ENCODE data around the gene ANO9.
A peak's percentile ranks its signal among the peaks of the same experiment; 100 is the strongest.

ANO9 gene

DNA sequence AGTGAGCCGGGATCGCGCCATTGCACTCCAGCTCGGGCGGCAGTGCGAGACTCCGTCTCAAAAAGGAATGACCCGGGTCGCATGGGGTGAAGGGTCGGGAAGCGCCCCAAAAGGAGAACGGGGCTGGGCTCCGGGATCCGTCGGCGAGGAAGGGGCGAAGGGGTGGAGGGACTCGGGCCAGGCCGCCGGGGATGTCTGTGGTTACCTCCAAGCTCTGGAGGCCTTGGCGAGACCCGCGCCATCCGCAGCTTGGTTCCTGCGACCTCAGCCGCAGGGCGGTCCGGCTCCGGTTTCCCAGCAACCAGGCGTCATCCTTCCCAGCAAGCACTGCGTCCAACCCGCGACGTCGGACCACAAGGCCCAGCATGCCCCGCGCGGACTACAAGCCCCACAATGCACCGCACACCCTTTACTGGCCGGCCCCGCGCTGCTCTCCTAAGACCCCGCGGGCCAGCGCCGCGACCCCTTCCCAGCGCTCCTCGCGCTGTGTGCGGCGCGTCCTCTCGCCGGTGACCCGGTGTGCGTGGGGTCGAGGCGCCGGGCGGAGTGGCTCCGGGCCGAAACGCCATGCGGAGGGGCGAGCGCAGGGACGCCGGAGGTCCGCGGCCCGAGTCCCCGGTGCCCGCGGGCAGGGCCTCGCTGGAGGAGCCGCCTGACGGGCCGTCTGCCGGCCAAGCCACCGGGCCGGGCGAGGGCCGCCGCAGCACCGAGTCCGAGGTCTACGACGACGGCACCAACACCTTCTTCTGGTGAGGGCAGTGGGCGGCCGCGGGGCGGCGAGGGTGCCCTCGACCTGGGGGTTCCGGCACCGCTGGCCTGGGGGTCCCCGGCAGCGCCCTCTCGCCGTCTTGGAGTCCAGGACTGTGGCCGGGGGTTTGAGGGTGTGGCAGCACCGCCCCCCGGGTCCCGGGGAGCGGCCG is 8.3 kb upstream of the ANO9 start, which contains the start of gene PTDSS2:
Gene PTDSS2, plus strand, starts transcription at position 391 of the 920 bp plus-strand sequence. Its CDS starts 177 bp downstream, at position 568.
- Histone ChIP-seq H3K36me3 (ENCODE audit: insufficient read depth, low read length) (peaks cover 15% of the 10 kb centered on the region), H3K4me2 (ENCODE audit: low read length) (peak within 1 kb of the TSS; percentile 96), H3K27me3 (ENCODE audit: control insufficient read depth, insufficient read depth, low read length) (no peaks in the 10 kb centered on the region), H3K9me3 (replicated peaks; ENCODE audit: low read length) (no peaks in the 10 kb centered on the region), H3K4me1 (ENCODE audit: control insufficient read depth, insufficient read depth, low read length) (peaks cover 24% of the 10 kb centered on the region), H3K4me3 (ENCODE audit: low read length) (peak within 1 kb of the TSS; percentile 100), H3K9ac (ENCODE audit: low read depth, low read length) (peak within 1 kb of the TSS; percentile 94)

- Histone ChIP-seq H3K4me1 (ENCODE audit: control insufficient read depth, insufficient read depth, low read length) (peaks cover 32% of the 10 kb centered on the region), H3K36me3 (ENCODE audit: insufficient read depth, low read length) (peaks cover 3% of the 10 kb centered on the region)
Measured at GRCh38 chr11:447923-448731, 6.3 kb upstream of the ANO9 start.

DNA sequence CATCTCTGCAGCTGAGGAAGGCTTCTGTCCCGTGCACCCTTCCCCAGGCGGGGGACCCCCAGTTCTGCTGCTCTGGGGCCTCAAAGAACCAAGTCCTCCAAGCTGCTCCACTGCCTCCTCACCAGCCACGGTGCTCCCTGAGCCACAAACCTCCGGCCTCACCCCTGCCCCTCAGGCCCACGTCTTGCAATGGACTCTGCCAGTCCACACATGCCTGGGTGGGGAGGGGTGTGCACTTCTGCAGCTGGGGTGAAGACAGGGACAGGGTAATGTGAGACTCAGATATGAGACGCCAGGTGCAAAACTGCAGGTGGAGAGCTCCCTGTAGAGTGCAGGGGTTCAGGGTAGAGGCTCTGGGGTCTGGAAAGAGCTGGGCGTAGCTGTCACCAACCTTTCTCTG is 5.1 kb upstream of the ANO9 start:
- H3K36me3 ChIP-seq (ENCODE audit: insufficient read depth, low read length): no peaks in the 10 kb centered on the region
- H3K4me1 ChIP-seq (ENCODE audit: control insufficient read depth, insufficient read depth, low read length): peaks cover 32% of the 10 kb centered on the region
- no peaks in the 10 kb centered on the region for H3K9me3 ChIP-seq (replicated peaks; ENCODE audit: low read length)
- no peak overlapping the region for H3K9ac ChIP-seq (ENCODE audit: low read depth, low read length)
- no peak overlapping the region for H3K4me3 ChIP-seq (ENCODE audit: low read length)
- H3K27me3 ChIP-seq (ENCODE audit: control insufficient read depth, insufficient read depth, low read length): peaks cover 5% of the 10 kb centered on the region
- H3K4me2 ChIP-seq (ENCODE audit: low read length): no peak overlapping the region

More at GRCh38 chr11:447923-448731, 6.3 kb upstream of the ANO9 start:
- H3K9me3 ChIP-seq (replicated peaks; ENCODE audit: low read length): no peaks in the 10 kb centered on the region
- H3K27me3 ChIP-seq (ENCODE audit: control insufficient read depth, insufficient read depth, low read length): peaks cover 5% of the 10 kb centered on the region
- H3K4me2 ChIP-seq (ENCODE audit: low read length): peak overlapping the region; percentile 96
- peak overlapping the region; percentile 85 for H3K9ac ChIP-seq (ENCODE audit: low read depth, low read length)
- peak overlapping the region; percentile 82 for H3K4me3 ChIP-seq (ENCODE audit: low read length)

DNA sequence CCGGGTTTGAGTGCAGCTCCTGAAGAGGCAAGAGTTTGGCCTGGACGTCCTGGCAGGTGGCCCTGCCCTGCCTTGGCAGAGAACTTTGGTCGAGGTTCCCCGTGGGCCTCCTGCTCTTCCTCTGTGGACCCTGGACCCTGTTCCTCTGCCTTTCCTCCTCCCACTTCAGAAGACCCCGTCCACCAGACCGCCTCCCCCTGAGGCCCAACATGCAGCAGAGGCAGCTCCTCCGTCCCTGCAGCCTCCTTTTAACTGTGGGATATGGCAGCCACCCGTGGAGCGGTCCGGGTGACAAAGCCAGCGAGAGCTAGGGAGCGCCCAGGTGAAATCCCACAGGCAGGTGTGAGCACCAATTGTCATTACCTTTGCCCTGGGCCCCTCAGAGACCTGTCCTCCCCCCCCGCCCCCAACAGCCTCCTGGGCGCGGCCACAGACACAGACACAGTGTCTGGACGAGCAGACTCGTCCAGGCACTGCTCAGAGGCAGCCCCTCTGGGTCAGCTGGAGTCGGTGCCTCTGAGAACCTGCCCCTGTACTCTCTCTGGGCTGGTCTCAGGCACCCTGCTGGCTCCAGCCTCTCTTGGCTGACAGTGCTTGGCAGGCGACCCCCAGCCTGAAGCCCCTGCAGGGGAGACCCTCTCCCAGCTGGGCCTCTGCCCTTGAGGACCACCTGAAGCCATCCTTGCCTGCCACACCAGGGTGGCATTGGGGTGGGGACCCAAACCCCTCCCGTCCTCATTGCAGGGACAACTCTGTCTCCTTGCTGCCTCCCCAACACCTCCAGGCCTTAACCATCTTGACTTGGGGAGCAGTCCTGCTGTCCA is 4.2 kb upstream of the ANO9 start:
- Histone ChIP-seq H3K4me3 (ENCODE audit: low read length) (no peak overlapping the region), H3K4me1 (ENCODE audit: control insufficient read depth, insufficient read depth, low read length) (peaks cover 23% of the 10 kb centered on the region), H3K27me3 (ENCODE audit: control insufficient read depth, insufficient read depth, low read length) (peaks cover 10% of the 10 kb centered on the region), H3K9ac (ENCODE audit: low read depth, low read length) (no peak overlapping the region), H3K4me2 (ENCODE audit: low read length) (no peak overlapping the region), H3K36me3 (ENCODE audit: insufficient read depth, low read length) (no peaks in the 10 kb centered on the region), H3K9me3 (replicated peaks; ENCODE audit: low read length) (no peaks in the 10 kb centered on the region)

DNA sequence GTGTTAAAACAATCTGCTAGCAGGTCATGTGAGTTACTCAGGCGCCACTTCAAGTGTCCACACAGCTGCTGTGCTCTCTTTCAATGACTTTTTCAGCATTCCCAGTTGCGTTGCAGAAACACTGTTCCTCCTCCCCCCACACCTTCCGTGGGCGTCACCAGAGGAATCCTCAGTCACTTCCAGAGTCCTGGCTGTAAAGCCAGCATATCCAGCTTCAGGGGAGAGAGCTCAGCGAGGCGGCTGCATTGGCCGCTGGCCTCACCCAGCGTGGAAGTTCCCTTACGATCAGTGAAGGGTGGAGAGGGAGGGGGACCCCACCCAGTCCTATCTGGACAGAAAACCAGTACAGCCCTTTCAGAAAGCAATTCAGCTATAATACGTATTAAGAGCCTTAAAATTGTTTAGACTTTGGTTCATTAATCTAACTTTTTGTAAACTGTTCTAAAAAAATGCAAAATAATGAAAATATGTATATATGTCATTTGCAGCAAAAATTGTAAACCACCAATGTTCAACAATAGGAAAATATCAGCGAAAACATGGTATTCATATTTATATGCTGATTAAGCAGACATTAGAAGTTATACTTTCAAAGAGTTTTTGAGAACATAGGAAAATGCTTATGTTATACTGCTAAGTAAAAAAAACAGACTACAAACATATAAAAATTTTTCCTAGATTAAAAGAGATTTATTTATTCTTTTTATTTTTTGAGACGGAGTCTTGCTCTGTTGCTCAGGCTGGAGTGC is 2.8 kb upstream of the ANO9 start:
- no peaks in the 10 kb centered on the region for H3K9me3 ChIP-seq (replicated peaks; ENCODE audit: low read length)
- H3K36me3 ChIP-seq (ENCODE audit: insufficient read depth, low read length): no peaks in the 10 kb centered on the region

GRCh38 chr11:443542-444199 is 1.9 kb upstream of the ANO9 start:
- H3K4me2 ChIP-seq (ENCODE audit: low read length): no peak overlapping the region
- peaks cover 24% of the 10 kb centered on the region for H3K27me3 ChIP-seq (ENCODE audit: control insufficient read depth, insufficient read depth, low read length)
- H3K4me3 ChIP-seq (ENCODE audit: low read length): no peak overlapping the region
- H3K4me1 ChIP-seq (ENCODE audit: control insufficient read depth, insufficient read depth, low read length): peaks cover 13% of the 10 kb centered on the region
- no peaks in the 10 kb centered on the region for H3K36me3 ChIP-seq (ENCODE audit: insufficient read depth, low read length)
- H3K9me3 ChIP-seq (replicated peaks; ENCODE audit: low read length): no peaks in the 10 kb centered on the region
- no peak overlapping the region for H3K9ac ChIP-seq (ENCODE audit: low read depth, low read length)

More for the DNA sequence above, 2.8 kb upstream of the ANO9 start:
- peak overlapping the region; percentile 55 for H3K4me2 ChIP-seq (ENCODE audit: low read length)
- H3K9ac ChIP-seq (ENCODE audit: low read depth, low read length): no peak overlapping the region
- H3K4me1 ChIP-seq (ENCODE audit: control insufficient read depth, insufficient read depth, low read length): peaks cover 21% of the 10 kb centered on the region
- H3K27me3 ChIP-seq (ENCODE audit: control insufficient read depth, insufficient read depth, low read length): peaks cover 24% of the 10 kb centered on the region
- no peak overlapping the region for H3K4me3 ChIP-seq (ENCODE audit: low read length)

GRCh38 chr11:442611-443081 is 835 bp upstream of the ANO9 start:
- Histone ChIP-seq H3K4me2 (ENCODE audit: low read length) (no peak overlapping the region), H3K4me3 (ENCODE audit: low read length) (no peak overlapping the region), H3K36me3 (ENCODE audit: insufficient read depth, low read length) (no peaks in the 10 kb centered on the region), H3K27me3 (ENCODE audit: control insufficient read depth, insufficient read depth, low read length) (peaks cover 24% of the 10 kb centered on the region), H3K4me1 (ENCODE audit: control insufficient read depth, insufficient read depth, low read length) (peaks cover 8% of the 10 kb centered on the region), H3K9me3 (replicated peaks; ENCODE audit: low read length) (no peaks in the 10 kb centered on the region), H3K9ac (ENCODE audit: low read depth, low read length) (no peak overlapping the region)

GRCh38 chr11:441043-441417 is 781 bp downstream of the ANO9 start:
- H3K4me1 ChIP-seq (ENCODE audit: control insufficient read depth, insufficient read depth, low read length): peaks cover 8% of the 10 kb centered on the region
- peaks cover 24% of the 10 kb centered on the region for H3K27me3 ChIP-seq (ENCODE audit: control insufficient read depth, insufficient read depth, low read length)
- no peaks in the 10 kb centered on the region for H3K9me3 ChIP-seq (replicated peaks; ENCODE audit: low read length)
- H3K9ac ChIP-seq (ENCODE audit: low read depth, low read length): no peak overlapping the region
- H3K36me3 ChIP-seq (ENCODE audit: insufficient read depth, low read length): no peaks in the 10 kb centered on the region
- H3K4me3 ChIP-seq (ENCODE audit: low read length): no peak overlapping the region
- H3K4me2 ChIP-seq (ENCODE audit: low read length): no peak overlapping the region

DNA sequence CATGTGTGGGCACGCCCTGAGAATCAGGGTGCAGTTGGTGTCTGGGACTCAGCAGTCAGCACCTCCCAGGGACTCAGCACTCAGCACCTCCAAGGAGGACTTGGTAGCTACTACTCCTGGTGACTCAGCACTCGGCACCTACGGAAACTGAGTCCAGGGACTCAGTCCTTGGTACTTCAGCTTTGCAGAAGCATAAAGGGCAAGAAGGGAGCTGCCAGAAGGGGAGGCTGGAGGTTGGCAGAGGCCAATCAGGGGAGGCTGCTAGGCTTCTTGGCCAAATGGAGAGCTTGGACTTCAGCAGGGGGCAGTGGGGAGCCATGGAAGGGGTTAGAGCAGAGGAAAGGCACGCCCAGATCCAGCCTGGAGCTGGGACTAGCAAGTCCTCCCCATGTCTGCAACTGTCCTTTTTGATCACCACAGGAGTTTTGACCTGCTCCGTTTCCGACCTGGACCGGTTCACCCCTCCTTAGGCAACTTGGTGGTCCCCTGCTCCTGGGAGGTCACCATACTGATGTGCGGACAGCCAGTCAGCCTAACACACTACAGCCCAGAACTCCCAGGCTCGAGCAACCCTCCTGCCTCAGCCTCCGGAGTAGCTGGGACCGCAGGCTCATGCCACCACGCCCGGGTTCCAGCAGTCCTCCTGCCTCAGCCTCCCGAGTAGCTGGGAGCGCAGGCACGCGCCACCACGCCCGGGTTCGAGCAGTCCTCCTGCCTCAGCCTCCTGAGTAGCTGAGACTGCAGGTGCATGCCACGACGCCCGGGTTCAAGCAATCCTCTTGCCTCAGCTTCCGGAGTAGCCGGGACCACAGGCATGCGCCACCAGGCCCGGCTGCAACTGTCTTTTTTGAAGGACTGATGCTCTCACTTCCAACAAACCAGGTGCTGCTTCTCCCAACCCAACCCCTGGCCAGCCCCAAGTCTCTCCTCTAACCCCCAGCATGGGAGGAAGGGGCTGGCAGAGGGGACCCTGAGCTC is 1.5 kb downstream of the ANO9 start:
- H3K4me2 ChIP-seq (ENCODE audit: low read length): no peak overlapping the region
- H3K9me3 ChIP-seq (replicated peaks; ENCODE audit: low read length): no peaks in the 10 kb centered on the region
- no peak overlapping the region for H3K9ac ChIP-seq (ENCODE audit: low read depth, low read length)
- H3K4me3 ChIP-seq (ENCODE audit: low read length): no peak overlapping the region
- peaks cover 8% of the 10 kb centered on the region for H3K4me1 ChIP-seq (ENCODE audit: control insufficient read depth, insufficient read depth, low read length)
- peaks cover 24% of the 10 kb centered on the region for H3K27me3 ChIP-seq (ENCODE audit: control insufficient read depth, insufficient read depth, low read length)
- no peaks in the 10 kb centered on the region for H3K36me3 ChIP-seq (ENCODE audit: insufficient read depth, low read length)

Measured in skeletal muscle satellite cell (primary cell).